Fibroblast of peridontal ligament (primary cell): ENCODE results near the gene PNKD.

Source experiments
- DNase-seq: peaks from one replicate; pipeline ENCODE4 v3.0.0-alpha.2; 2010; ENCODE audit errors: extremely low read depth

PNKD gene

DNA sequence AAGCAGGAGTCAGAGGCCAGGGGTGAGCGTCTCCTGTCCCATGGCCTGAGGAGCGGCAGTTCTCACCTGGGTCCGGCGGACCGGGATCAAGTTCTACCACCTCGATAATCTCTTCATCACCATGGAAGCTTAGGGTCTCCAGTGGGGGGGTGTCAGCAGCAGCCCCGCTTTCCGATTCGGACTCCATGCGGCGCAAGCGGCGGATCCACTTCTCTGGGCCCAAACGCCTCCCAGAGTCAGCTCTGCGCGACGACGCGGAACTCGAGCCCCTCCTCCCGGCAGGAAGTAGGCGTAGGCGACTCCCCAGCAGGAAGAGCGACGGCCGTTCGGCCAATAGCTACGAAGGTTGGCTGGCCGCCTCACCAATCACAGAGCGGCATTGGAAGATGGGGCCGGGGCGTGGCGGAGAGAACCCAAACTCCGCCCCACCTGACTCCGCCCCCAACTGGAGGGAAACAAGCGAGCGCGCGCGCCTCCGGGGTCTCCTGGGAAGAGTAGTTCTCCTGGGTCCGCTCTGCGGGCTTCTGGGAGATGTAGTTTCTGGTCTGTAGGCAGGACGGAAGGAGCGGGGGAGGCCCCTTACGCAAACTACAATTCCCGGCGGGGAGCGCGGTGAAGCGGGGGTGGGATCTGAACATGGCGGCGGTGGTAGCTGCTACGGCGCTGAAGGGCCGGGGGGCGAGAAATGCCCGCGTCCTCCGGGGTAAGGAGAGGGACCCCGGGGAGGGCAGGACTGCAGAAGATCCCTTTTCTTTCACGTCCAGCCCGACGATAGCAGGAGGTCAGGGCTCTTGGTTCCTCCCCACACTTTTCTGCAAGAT lies at the start of gene PNKD, which contains the start of gene AAMP:
Gene PNKD (plus strand): TSS at position 620 of the 821 bp plus-strand sequence. CDS start 17 bp downstream, at position 637.
Gene AAMP (minus strand): TSS at position 238 of the 821 bp plus-strand sequence. CDS start 51 bp downstream, at position 187.
- peak; percentile 99 for DNase-seq

DNA sequence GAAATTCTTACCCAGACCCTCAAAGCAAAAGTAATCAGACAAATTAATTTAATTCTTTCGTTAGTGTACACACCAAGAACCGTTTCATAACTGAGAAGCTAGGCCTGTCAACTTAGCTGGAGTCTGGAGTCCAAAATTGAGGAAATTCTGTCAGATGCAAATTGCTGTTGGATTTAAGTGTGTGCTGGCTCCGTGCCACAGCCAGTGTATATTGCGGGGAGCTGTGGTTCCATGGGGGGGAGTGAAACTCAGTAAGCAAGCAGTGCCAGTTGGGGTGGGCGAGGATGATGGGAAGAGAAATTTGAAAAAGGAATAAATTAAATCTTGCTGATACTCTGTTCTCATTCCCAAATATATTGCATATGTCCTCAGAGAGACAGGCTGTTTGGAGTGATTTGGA lies 49.3 kb upstream of the PNKD start:
- DNase-seq = no peak

- no peak for DNase-seq
Measured at GRCh38 chr2:218223046-218223445, 47.3 kb upstream of the PNKD start.

DNA sequence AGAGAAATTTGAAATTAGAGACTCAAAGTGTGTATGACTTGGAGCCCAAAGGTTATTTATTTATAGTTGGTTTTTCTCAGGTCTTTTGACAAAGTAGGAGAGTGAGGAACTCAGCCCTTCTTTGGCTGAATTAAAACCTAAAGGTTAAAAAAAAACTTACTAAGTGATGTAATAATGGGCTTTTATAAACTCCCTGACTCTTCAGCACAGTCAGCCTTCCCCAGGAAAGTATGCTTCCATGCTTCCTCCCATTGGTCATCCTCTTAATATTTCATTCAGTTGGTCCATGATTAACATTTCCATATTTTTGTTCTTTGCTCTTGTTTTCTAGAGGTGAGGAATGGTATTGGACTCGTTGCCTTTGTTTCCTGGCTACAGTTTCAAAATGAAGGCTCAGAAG lies 46.1 kb upstream of the PNKD start:
- peak; percentile 21 for DNase-seq

DNA sequence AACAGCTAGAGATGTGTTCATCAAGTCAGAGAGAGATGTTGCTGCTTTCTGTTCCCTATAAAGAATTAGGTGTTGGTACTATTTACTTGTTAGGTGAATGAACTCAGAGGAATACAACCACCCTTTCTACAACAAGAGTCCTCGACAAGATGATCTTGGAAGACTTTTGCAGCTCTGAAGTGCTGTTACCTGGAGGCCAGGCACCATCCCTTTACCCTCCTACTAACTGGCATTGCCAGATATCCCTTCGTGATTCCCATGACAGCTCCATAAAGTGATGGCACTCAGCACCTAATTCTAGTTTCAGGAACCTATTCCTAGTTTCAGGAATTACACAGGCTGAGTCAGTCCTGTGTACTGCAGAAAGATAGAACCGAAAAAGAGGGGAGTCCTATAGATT lies 43.4 kb upstream of the PNKD start:
- no peak for DNase-seq

- no peak for DNase-seq
Measured at GRCh38 chr2:218228366-218229090, 41.8 kb upstream of the PNKD start.

DNA sequence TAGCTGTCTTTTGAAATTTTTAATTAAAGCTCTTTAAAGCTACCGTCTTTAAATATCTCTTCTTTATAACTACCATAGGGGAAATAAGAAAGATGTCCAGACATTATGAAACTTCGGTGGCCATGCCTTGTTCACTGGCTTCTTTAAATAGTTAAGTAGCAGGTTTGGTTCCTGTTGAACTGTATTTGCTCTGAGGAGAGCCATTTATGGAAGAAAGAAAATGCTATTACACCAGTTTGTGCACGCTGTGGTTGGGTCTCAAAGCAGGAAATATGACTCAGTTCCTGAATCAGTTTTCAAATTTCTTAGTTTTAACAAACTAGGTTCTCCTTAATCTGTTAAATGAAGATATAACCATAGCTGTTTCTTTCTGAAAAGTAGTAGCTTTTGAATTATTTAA lies 41.1 kb upstream of the PNKD start:
- DNase-seq = peak; percentile 81

- DNase-seq = no peak
Measured at GRCh38 chr2:218229851-218230250, 40.5 kb upstream of the PNKD start.

- DNase-seq = no peak
Measured at GRCh38 chr2:218230882-218231281, 39.4 kb upstream of the PNKD start.

- no peak for DNase-seq
Measured at GRCh38 chr2:218233543-218233942, 36.8 kb upstream of the PNKD start.

DNA sequence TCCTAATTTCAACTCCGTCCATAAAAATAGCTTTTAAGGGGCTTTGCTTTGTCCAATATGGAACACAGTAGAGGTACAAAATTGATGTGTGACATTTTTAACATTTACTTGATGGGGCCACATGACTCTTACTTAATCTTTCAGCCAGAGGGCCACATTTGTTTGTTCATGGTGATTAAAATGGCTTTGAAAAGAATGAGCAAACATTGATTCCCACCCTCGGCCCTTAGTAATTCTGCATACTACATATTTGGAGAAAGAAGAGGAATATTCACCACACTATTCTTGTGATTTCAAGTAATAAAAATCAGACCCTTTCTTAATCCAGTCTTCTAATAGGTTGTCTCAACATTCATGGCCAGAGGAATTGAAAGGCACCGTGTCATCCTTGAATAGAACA lies 35.8 kb upstream of the PNKD start:
- no peak for DNase-seq

- no peak for DNase-seq
Measured at GRCh38 chr2:218235017-218235416, 35.3 kb upstream of the PNKD start.

DNA sequence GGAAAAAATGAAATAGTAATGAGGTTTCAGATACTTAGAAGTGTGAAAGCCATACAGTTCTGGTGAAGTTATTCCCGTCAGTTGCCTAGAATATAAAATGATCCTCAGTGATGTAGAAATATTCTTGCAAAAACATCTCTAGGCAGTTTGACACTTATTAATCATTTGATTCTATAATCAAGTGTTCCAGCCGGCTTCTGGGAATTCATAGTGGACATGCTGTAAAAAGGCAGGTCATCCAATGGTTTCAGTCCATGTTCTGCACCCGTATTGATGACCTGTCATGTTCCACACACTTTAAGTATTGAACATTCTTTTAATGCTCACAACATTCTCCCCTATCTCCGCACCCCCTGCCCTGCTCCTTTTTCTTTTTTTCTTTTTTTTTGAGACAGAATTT lies 33.5 kb upstream of the PNKD start:
- no peak for DNase-seq

DNA sequence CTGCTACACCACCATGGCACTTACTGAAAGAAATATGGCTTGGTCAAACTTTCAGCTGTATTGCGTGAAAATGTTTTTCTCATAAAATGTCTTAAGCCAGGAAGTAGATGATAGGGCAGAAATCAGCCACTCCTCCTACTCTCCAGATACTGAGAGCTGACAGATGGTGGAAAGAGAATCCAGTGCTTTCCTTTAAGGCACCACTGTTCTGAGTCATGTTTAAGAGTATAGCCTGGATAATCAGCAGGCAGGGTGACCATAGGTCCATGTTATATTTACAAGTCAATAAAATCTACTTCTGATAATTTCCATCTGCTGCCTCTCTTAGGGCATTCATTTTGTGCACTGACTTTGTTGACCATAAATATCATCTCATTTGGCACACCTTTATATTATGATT lies 31.4 kb upstream of the PNKD start:
- DNase-seq = no peak

GRCh38 chr2:218244204-218244603 lies 26.1 kb upstream of the PNKD start:
- DNase-seq = no peak

GRCh38 chr2:218244665-218245064 lies 25.7 kb upstream of the PNKD start:
- DNase-seq = no peak

DNA sequence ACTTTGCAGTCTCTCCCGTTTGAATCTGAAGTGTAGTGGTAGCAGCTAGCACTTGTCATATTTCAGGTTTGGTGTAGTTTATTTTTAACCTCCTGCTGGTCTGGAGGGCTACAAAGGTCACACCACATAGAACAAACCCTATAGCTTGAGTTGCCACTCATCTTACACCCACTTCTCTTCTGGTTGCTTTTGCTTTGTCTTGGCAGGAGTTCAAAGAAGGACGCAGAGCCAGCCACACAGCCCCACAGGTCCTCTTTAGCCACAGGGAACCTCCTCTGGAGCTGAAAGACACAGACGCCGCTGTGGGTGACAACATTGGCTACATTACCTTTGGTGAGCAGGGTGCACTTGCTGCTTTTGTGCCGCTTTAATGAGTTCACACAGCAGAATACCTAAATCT lies 25.1 kb upstream of the PNKD start:
- no peak for DNase-seq

DNA sequence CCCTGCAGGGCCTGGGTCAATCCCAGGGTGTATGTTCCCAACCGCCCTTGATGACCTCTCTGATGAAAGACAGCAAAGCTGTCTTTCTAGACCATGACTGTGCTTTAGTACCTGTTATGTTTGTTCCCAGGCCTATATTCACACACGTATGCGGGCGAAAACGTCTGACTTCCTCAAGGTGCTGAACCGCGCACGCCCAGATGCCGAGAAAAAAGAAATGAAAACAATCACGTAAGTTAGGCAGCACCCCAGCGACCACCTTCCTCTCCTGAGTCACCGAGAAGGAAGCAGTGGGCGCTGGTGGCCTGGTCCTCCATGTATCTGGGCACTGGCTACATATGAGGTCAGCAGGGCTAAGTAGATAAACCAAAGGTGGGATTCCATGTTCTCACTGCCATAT lies 20.6 kb upstream of the PNKD start:
- DNase-seq = no peak

GRCh38 chr2:218252509-218253231 lies 17.6 kb upstream of the PNKD start:
- peak; percentile 62 for DNase-seq

GRCh38 chr2:218253232-218253625 lies 17.1 kb upstream of the PNKD start:
- DNase-seq = no peak

- peak; percentile 71 for DNase-seq
Measured at GRCh38 chr2:218255446-218255845, 14.9 kb upstream of the PNKD start.

DNA sequence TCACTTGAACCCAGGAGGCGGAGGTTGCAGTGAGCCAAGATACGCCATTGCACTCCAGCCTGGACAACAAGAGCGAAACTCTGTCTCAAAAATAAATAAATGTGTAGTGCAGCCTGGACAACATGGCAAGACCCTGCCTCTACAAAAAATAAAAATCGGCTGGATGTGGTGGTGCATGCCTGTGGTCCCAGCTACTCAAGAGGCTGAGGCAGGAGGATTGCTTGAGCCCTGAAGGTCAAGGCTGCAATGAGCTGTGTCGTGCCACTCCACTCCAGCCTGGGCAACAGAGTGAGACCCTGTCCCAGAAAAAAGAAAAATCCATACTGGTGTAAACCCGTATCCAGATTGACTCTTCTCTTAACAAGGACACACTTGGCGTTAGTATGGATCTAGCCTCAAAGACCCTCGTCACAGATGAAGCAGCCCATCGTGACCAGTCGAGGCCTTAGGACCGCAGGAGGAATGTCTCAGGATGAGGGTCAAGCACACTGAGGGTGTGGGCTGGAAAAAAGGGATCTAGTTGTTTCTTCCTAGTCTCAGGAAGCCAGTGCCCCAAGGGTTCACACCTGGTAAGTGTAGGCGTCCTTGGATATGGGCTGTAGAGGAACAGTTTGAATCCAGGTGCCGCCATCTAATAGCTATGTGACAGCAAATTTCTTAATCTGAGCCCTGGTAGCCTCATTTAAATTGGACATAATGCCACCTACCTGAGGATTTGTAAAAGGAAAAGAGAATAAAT lies 13.5 kb upstream of the PNKD start:
- DNase-seq = no peak
